GM23338 (cell line): Measurements from ENCODE around the gene TRPC3. TPM values are rescaled to one million over a fixed set of nuclear protein-coding genes. Genes with fewer than 3 reads are reported as not detected.

ENCODE experiments used
- ATAC-seq: fragments of 200-7000 bp; cut with Tn5 transposase; 3 replicates; pipeline ENCODE4 v1.9.1; 2020
- DNase-seq: peaks from one replicate; pipeline ENCODE4 v3.0.0-alpha.2; 2015; ENCODE audit warnings: low spot score
- H2AFZ ChIP-seq: fragments of 200-600 bp; sonication (generic); 2 replicates; pipeline ENCODE4 v1.8.0; 2016; ENCODE audit warnings: antibody characterized with exemption, mild to moderate bottlenecking, moderate library complexity
- H3F3A ChIP-seq: fragments of 200-600 bp; sonication (generic); replicated peaks from 2 replicates; pipeline ENCODE4 v1.8.0; 2017; ENCODE audit warnings: antibody characterized with exemption, mixed run types, low read depth
- H3K27ac ChIP-seq: fragments of 200-600 bp; sonication (generic); 2 replicates; pipeline ENCODE4 v1.6.1; 2016; ENCODE audit warnings: low read depth
- H3K27me3 ChIP-seq: fragments of 200-600 bp; sonication (generic); 2 replicates; pipeline ENCODE4 v1.8.0; 2016; ENCODE audit warnings: mild to moderate bottlenecking, mixed run types, moderate library complexity; ENCODE audit not compliant: insufficient read depth
- H3K36me3 ChIP-seq: fragments of 200-600 bp; sonication (generic); 2 replicates; pipeline ENCODE4 v1.8.0; 2016; ENCODE audit warnings: mild to moderate bottlenecking; ENCODE audit not compliant: insufficient read depth
- H3K4me1 ChIP-seq: fragments of 200-600 bp; sonication (generic); 2 replicates; pipeline ENCODE4 v1.8.0; 2016; ENCODE audit warnings: mild to moderate bottlenecking, moderate library complexity; ENCODE audit not compliant: insufficient read depth
- H3K4me2 ChIP-seq: fragments of 200-600 bp; sonication (generic); 2 replicates; pipeline ENCODE4 v1.7.1; 2017; ENCODE audit warnings: mixed run types
- H3K4me3 ChIP-seq: fragments of 200-600 bp; sonication (generic); 2 replicates; pipeline ENCODE4 v1.6.1; 2016; ENCODE audit warnings: mixed run types
- H3K79me2 ChIP-seq: fragments of 200-600 bp; sonication (generic); replicated peaks from 2 replicates; pipeline ENCODE4 v1.8.0; 2017; ENCODE audit warnings: mild to moderate bottlenecking; ENCODE audit not compliant: insufficient read depth
- H3K9me2 ChIP-seq: fragments of 200-600 bp; sonication (generic); 2 replicates; pipeline ENCODE4 v1.8.0; 2017; ENCODE audit not compliant: insufficient read depth
- H4K20me1 ChIP-seq: fragments of 200-600 bp; sonication (generic); replicated peaks from 2 replicates; pipeline ENCODE4 v1.8.0; 2017; ENCODE audit warnings: mild to moderate bottlenecking; ENCODE audit not compliant: insufficient read depth
- H3K27ac Mint-ChIP-seq: 2 replicates; pipeline ENCODE4 v1.8.0; 2020; ENCODE audit warnings: inconsistent platforms, mild to moderate bottlenecking, moderate library complexity, mixed read lengths
- H3K27me3 Mint-ChIP-seq: 3 replicates; pipeline ENCODE4 v1.8.0; 2022; ENCODE audit warnings: low read depth, mild to moderate bottlenecking, moderate library complexity, mixed read lengths, inconsistent platforms; ENCODE audit not compliant: insufficient read depth, poor library complexity
- H3K36me3 Mint-ChIP-seq: 3 replicates; pipeline ENCODE4 v1.8.0; 2021; ENCODE audit warnings: low read depth, mild to moderate bottlenecking, inconsistent platforms, moderate library complexity, mixed read lengths
- H3K4me1 Mint-ChIP-seq: 3 replicates; pipeline ENCODE4 v1.8.0; 2020; ENCODE audit warnings: mild to moderate bottlenecking, inconsistent platforms, mixed read lengths
- H3K4me3 Mint-ChIP-seq: 3 replicates; pipeline ENCODE4 v1.8.0; 2021; ENCODE audit warnings: moderate library complexity, mild to moderate bottlenecking, inconsistent platforms, mixed read lengths
- H3K9me3 Mint-ChIP-seq: 3 replicates; pipeline ENCODE4 v1.8.0; 2020; ENCODE audit warnings: moderate library complexity, mild to moderate bottlenecking, inconsistent platforms, mixed read lengths
- CREB1 ChIP-seq: fragments of 250-450 bp; sonication (Bioruptor Pico); IDR thresholded peaks from 2 replicates; pipeline ENCODE4 v1.5.0; 2020; ENCODE audit warnings: low read depth, mild to moderate bottlenecking, moderate library complexity
- EZH2 ChIP-seq: fragments of 200-600 bp; sonication (generic); IDR thresholded peaks from one replicate; pipeline ENCODE4 v1.8.0; 2017; ENCODE audit warnings: antibody characterized with exemption, mild to moderate bottlenecking, low read depth; ENCODE audit not compliant: unreplicated experiment
- EZH2phosphoT487 ChIP-seq: fragments of 200-600 bp; sonication (generic); IDR thresholded peaks from one replicate; pipeline ENCODE4 v1.8.1; 2018; ENCODE audit warnings: antibody characterized with exemption; ENCODE audit not compliant: unreplicated experiment
- NANOG ChIP-seq: IDR thresholded peaks from 2 replicates; pipeline ENCODE4 v1.6.1; 2016; ENCODE audit warnings: antibody characterized with exemption, borderline replicate concordance
- POLR2AphosphoS5 ChIP-seq: IDR thresholded peaks from 2 replicates; pipeline ENCODE4 v1.6.1; 2016; ENCODE audit warnings: antibody characterized with exemption, low read depth
- ZNF114 ChIP-seq: fragments of 250-450 bp; sonication (Bioruptor Pico); IDR thresholded peaks from 2 replicates; pipeline ENCODE4 v1.5.0; 2020; ENCODE audit warnings: mild to moderate bottlenecking, moderate library complexity
- ZNF331 ChIP-seq: fragments of 250-450 bp; sonication (Bioruptor Pico); IDR thresholded peaks from 2 replicates; pipeline ENCODE4 v1.5.0; 2020; ENCODE audit warnings: low read depth, mild to moderate bottlenecking, moderate library complexity
- polyA plus RNA-seq: library from polyadenylated mRNA; unstranded; fragments of >200 nt; fragmentation: Nextera tagmentation; extraction: Ambion mirVana; gene quantifications from 2 replicates; pipeline ENCODE4 v1.2.1, GENCODE V29; 2016
- total RNA-seq: library from RNA; depleted of rRNA; stranded (reverse); fragments of >200 nt; shearing (Covaris generic); gene quantifications from 2 replicates; pipeline ENCODE4 v1.2.3, GENCODE V29; 2014
- TF ChIP-seq, protein P1 (sequence below): fragments of 250-450 bp; sonication (Bioruptor Pico); IDR thresholded peaks from 2 replicates; pipeline ENCODE4 v1.5.0; 2020; ENCODE audit warnings: mild to moderate bottlenecking, moderate library complexity
- TF ChIP-seq, protein P2 (sequence below): IDR thresholded peaks from one replicate; pipeline ENCODE4 v1.6.1; 2018; ENCODE audit warnings: antibody characterized with exemption; ENCODE audit not compliant: unreplicated experiment

TRPC3 gene
- total and polyA plus RNA-seq, 2 experiments from 2014 or later: 0.44 to 1.0 TPM

DNA sequence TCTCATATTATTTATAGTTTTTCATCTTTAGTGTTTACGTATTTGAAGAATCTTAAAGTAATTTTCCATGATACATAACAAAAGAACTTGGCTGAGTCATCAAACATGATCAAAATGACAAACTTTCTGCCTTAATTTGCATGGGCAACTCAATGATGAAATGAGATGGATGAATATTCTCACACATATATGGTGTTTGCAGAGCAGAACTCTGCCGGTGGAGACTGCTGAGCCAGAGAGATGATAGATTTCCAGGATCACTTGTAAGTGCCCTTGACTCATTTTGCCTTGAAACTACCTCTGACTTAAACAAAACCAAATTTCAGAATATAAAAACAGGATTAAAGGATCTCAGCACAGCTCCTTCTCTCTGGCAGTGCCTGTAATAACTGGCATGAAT lies 38.2 kb downstream of the TRPC3 start:
- Mint-ChIP-seq H3K27me3 (no peaks in the 10 kb centered on the region), H3K4me3 (no peak overlapping the region), H3K4me1 (no peaks in the 10 kb centered on the region), H3K9me3 (no peaks in the 10 kb centered on the region), H3K27ac (no peak overlapping the region), H3K36me3 (no peaks in the 10 kb centered on the region)
- Histone ChIP-seq H2AFZ (no peak overlapping the region), H3K27me3 (no peaks in the 10 kb centered on the region), H3K4me1 (no peaks in the 10 kb centered on the region), H3K27ac (no peak overlapping the region), H4K20me1 (no peaks in the 10 kb centered on the region), H3K9me2 (no peaks in the 10 kb centered on the region), H3F3A (no peaks in the 10 kb centered on the region), H3K4me2 (no peak overlapping the region), H3K4me3 (no peak overlapping the region), H3K36me3 (no peaks in the 10 kb centered on the region), H3K79me2 (no peaks in the 10 kb centered on the region)
- ATAC-seq (no peak), DNase-seq (no peak)
- TF ChIP-seq EZH2 (no peak), ZNF114 (CRISPR knock-in tag) (no peak), CREB1 (CRISPR knock-in tag) (no peak), POLR2AphosphoS5 (no peak), EZH2phosphoT487 (no peak), NANOG (no peak), ZNF331 (CRISPR knock-in tag) (no peak)
- TF ChIP-seq, protein P1, sequence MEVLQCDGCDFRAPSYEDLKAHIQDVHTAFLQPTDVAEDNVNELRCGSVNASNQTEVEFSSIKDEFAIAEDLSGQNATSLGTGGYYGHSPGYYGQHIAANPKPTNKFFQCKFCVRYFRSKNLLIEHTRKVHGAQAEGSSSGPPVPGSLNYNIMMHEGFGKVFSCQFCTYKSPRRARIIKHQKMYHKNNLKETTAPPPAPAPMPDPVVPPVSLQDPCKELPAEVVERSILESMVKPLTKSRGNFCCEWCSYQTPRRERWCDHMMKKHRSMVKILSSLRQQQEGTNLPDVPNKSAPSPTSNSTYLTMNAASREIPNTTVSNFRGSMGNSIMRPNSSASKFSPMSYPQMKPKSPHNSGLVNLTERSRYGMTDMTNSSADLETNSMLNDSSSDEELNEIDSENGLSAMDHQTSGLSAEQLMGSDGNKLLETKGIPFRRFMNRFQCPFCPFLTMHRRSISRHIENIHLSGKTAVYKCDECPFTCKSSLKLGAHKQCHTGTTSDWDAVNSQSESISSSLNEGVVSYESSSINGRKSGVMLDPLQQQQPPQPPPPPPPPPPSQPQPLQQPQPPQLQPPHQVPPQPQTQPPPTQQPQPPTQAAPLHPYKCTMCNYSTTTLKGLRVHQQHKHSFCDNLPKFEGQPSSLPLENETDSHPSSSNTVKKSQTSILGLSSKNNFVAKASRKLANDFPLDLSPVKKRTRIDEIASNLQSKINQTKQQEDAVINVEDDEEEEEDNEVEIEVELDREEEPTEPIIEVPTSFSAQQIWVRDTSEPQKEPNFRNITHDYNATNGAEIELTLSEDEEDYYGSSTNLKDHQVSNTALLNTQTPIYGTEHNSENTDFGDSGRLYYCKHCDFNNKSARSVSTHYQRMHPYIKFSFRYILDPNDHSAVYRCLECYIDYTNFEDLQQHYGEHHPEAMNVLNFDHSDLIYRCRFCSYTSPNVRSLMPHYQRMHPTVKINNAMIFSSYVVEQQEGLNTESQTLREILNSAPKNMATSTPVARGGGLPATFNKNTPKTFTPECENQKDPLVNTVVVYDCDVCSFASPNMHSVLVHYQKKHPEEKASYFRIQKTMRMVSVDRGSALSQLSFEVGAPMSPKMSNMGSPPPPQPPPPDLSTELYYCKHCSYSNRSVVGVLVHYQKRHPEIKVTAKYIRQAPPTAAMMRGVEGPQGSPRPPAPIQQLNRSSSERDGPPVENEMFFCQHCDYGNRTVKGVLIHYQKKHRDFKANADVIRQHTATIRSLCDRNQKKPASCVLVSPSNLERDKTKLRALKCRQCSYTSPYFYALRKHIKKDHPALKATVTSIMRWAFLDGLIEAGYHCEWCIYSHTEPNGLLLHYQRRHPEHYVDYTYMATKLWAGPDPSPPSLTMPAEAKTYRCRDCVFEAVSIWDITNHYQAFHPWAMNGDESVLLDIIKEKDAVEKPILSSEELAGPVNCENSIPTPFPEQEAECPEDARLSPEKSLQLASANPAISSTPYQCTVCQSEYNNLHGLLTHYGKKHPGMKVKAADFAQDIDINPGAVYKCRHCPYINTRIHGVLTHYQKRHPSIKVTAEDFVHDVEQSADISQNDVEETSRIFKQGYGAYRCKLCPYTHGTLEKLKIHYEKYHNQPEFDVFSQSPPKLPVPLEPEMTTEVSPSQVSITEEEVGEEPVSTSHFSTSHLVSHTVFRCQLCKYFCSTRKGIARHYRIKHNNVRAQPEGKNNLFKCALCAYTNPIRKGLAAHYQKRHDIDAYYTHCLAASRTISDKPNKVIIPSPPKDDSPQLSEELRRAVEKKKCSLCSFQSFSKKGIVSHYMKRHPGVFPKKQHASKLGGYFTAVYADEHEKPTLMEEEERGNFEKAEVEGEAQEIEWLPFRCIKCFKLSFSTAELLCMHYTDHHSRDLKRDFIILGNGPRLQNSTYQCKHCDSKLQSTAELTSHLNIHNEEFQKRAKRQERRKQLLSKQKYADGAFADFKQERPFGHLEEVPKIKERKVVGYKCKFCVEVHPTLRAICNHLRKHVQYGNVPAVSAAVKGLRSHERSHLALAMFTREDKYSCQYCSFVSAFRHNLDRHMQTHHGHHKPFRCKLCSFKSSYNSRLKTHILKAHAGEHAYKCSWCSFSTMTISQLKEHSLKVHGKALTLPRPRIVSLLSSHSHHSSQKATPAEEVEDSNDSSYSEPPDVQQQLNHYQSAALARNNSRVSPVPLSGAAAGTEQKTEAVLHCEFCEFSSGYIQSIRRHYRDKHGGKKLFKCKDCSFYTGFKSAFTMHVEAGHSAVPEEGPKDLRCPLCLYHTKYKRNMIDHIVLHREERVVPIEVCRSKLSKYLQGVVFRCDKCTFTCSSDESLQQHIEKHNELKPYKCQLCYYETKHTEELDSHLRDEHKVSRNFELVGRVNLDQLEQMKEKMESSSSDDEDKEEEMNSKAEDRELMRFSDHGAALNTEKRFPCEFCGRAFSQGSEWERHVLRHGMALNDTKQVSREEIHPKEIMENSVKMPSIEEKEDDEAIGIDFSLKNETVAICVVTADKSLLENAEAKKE (CRISPR knock-in tag): no peak
- TF ChIP-seq, protein P2, sequence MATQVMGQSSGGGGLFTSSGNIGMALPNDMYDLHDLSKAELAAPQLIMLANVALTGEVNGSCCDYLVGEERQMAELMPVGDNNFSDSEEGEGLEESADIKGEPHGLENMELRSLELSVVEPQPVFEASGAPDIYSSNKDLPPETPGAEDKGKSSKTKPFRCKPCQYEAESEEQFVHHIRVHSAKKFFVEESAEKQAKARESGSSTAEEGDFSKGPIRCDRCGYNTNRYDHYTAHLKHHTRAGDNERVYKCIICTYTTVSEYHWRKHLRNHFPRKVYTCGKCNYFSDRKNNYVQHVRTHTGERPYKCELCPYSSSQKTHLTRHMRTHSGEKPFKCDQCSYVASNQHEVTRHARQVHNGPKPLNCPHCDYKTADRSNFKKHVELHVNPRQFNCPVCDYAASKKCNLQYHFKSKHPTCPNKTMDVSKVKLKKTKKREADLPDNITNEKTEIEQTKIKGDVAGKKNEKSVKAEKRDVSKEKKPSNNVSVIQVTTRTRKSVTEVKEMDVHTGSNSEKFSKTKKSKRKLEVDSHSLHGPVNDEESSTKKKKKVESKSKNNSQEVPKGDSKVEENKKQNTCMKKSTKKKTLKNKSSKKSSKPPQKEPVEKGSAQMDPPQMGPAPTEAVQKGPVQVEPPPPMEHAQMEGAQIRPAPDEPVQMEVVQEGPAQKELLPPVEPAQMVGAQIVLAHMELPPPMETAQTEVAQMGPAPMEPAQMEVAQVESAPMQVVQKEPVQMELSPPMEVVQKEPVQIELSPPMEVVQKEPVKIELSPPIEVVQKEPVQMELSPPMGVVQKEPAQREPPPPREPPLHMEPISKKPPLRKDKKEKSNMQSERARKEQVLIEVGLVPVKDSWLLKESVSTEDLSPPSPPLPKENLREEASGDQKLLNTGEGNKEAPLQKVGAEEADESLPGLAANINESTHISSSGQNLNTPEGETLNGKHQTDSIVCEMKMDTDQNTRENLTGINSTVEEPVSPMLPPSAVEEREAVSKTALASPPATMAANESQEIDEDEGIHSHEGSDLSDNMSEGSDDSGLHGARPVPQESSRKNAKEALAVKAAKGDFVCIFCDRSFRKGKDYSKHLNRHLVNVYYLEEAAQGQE: no peak
